HCT116 (cell line): ENCODE measurements around the gene CACNA1G. TPM values are rescaled to one million over a fixed set of nuclear protein-coding genes. Genes with fewer than 3 reads are reported as not detected.
A peak's percentile ranks its signal among the peaks of the same experiment; 100 is the strongest.

Experiments used
- ATAC-seq: fragments of 200-7000 bp; cut with Tn5 transposase; 2 replicates; pipeline ENCODE4 v1.9.1; 2020; ENCODE audit warnings: mild to moderate bottlenecking, moderate library complexity
- BruUV-seq: library from RNA; stranded (reverse); fragments of 400-500 nt; replicated peaks from 2 replicates; lab custom pipeline; 2021; lab: Mats Ljungman, UMichigan
- CTCF ChIA-PET: fragments of 300-600 bp; sonication (Branson Sonifier 250); formaldehyde crosslinking; loops from one replicate; lab custom pipeline; 2021; ENCODE audit warnings: antibody characterized with exemption; lab: Charles Lee
- POLR2A ChIA-PET: fragments of 300-600, 350-600 bp; sonication (Branson Sonifier 250); formaldehyde crosslinking; loops from one replicate; lab custom pipeline; 2021; ENCODE audit warnings: antibody characterized with exemption; lab: Charles Lee
- RAD21 ChIA-PET, 2 experiments: fragments of 300-600 bp; sonication (Branson Sonifier 250); formaldehyde crosslinking; loops; one replicate each; lab custom pipeline; 2023; ENCODE audit warnings: low total read pairs in 2 of 2; ENCODE audit not compliant: uncharacterized antibody in 2 of 2, unreplicated experiment in 2 of 2, low non-redundant PET in 1 of 2; lab: Charles Lee
- DNase-seq: peaks from one replicate; pipeline ENCODE4 v3.0.0-alpha.2; 2010; ENCODE audit warnings: low read depth, low spot score
- H2AFZ ChIP-seq: fragments of 200-600 bp; shearing (Covaris generic), sonication (generic); 2 replicates; pipeline ENCODE4 v1.6.1; 2017; ENCODE audit warnings: low read depth, mixed run types, mixed read lengths, antibody characterized with exemption, low read length; ENCODE audit not compliant: poor library complexity, severe bottlenecking
- H3K27ac ChIP-seq: 2 replicates; pipeline ENCODE4 v1.5.1; 2012; ENCODE audit warnings: low read depth, low read length
- H3K27me3 ChIP-seq: fragments of 200-600 bp; sonication (generic); 2 replicates; pipeline ENCODE4 v1.6.1; 2016; ENCODE audit warnings: mixed run types, low read length, mixed read lengths; ENCODE audit not compliant: insufficient read depth
- H3K36me3 ChIP-seq, 2 experiments: fragments of 200-500 bp in 1 of 2; fragments of 200-600 bp in 1 of 2; sonication (Bioruptor generic) in 1 of 2; sonication (generic) in 1 of 2; 2 replicates each; pipeline versions ENCODE4 v1.5.1 to v1.6.1; 2014 to 2016; ENCODE audit warnings: low read length in 2 of 2, inconsistent platforms in 1 of 2, mixed read lengths in 1 of 2, mixed run types in 1 of 2; ENCODE audit not compliant: insufficient read depth in 2 of 2, control insufficient read depth in 1 of 2
- H3K4me1 ChIP-seq, 2 experiments: fragments of 200-600 bp in 1 of 2; sonication (generic) in 1 of 2; 2 replicates each; pipeline versions ENCODE4 v1.5.1 to v1.6.1; 2012 to 2017; ENCODE audit warnings: low read length in 2 of 2, inconsistent platforms in 1 of 2, mild to moderate bottlenecking in 1 of 2, mixed read lengths in 1 of 2, mixed run types in 1 of 2, moderate library complexity in 1 of 2; ENCODE audit not compliant: insufficient read depth in 2 of 2, control insufficient read depth in 1 of 2
- H3K4me2 ChIP-seq: fragments of 200-600 bp; sonication (generic); 2 replicates; pipeline ENCODE4 v1.6.1; 2017; ENCODE audit warnings: mixed run types, low read length, mixed read lengths
- H3K4me3 ChIP-seq, 2 experiments: fragments of 200-600 bp in 1 of 2; sonication (generic) in 1 of 2; replicated peaks in 1 of 2; 2 replicates each; pipeline ENCODE4 v1.5.1; 2011 to 2016; ENCODE audit warnings: low read length in 2 of 2, control low read depth in 1 of 2, low read depth in 1 of 2, mild to moderate bottlenecking in 1 of 2, mixed read lengths in 1 of 2, mixed run types in 1 of 2
- H3K79me2 ChIP-seq: fragments of 200-600 bp; sonication (generic); 2 replicates; pipeline ENCODE4 v1.6.1; 2017; ENCODE audit warnings: mild to moderate bottlenecking, mixed run types, low read length, moderate library complexity, mixed read lengths; ENCODE audit not compliant: insufficient read depth
- H3K9ac ChIP-seq: fragments of 200-600 bp; sonication (generic); 2 replicates; pipeline ENCODE4 v1.6.1; 2016; ENCODE audit warnings: low read length, mixed read lengths
- H3K9me2 ChIP-seq: fragments of 200-600 bp; sonication (generic), shearing (Covaris generic); 2 replicates; pipeline ENCODE4 v1.6.1; 2017; ENCODE audit warnings: mixed run types, mild to moderate bottlenecking, moderate library complexity; ENCODE audit not compliant: insufficient read depth
- H3K9me3 ChIP-seq, 2 experiments: fragments of 200-500 bp in 1 of 2; fragments of 200-600 bp in 1 of 2; sonication (Bioruptor generic) in 1 of 2; sonication (generic) in 1 of 2; 2 replicates each; pipeline ENCODE4 v1.6.1; 2014 to 2017; ENCODE audit warnings: low read length in 2 of 2, mixed read lengths in 2 of 2, inconsistent platforms in 1 of 2, low read depth in 1 of 2, mild to moderate bottlenecking in 1 of 2, mixed run types in 1 of 2, moderate library complexity in 1 of 2; ENCODE audit not compliant: control insufficient read depth in 1 of 2, insufficient read depth in 1 of 2
- H4K20me1 ChIP-seq: fragments of 200-600 bp; sonication (generic), shearing (Covaris generic); 2 replicates; pipeline ENCODE4 v1.6.1; 2017; ENCODE audit warnings: mixed run types, mild to moderate bottlenecking, moderate library complexity; ENCODE audit not compliant: insufficient read depth
- ATF3 ChIP-seq: IDR thresholded peaks from 2 replicates; pipeline ENCODE4 v1.6.1; 2012
- CBX3 ChIP-seq: IDR thresholded peaks from 2 replicates; pipeline ENCODE4 v1.6.1; 2012; ENCODE audit warnings: low read depth
- CEBPB ChIP-seq: IDR thresholded peaks from 2 replicates; pipeline ENCODE4 v1.6.1; 2012; ENCODE audit warnings: low read depth
- CTCF ChIP-seq, 3 experiments: fragments of 200-600 bp in 1 of 3; sonication (generic) in 1 of 3; IDR thresholded peaks in 2 of 3; conservative IDR thresholded peaks in 1 of 3; 2 replicates each; pipeline ENCODE4 v1.5.1; 2012 to 2017; ENCODE audit warnings: low read depth in 2 of 3, low read length in 2 of 3, antibody characterized with exemption in 1 of 3, borderline replicate concordance in 1 of 3, control low read depth in 1 of 3, mild to moderate bottlenecking in 1 of 3, mixed read lengths in 1 of 3, mixed run types in 1 of 3, moderate library complexity in 1 of 3; ENCODE audit not compliant: insufficient read depth in 1 of 3
- EZH2 ChIP-seq: fragments of 200-600 bp; sonication (generic); IDR thresholded peaks from 2 replicates; pipeline ENCODE4 v1.6.1; 2017; ENCODE audit warnings: antibody characterized with exemption, mixed run types
- EZH2phosphoT487 ChIP-seq: fragments of 200-600 bp; IDR thresholded peaks from 2 replicates; pipeline ENCODE4 v1.6.1; 2018; ENCODE audit warnings: antibody characterized with exemption, borderline replicate concordance
- MAX ChIP-seq: IDR thresholded peaks from 2 replicates; pipeline ENCODE4 v1.6.1; 2012
- YY1 ChIP-seq: IDR thresholded peaks from 2 replicates; pipeline ENCODE4 v1.6.1; 2011; ENCODE audit warnings: low read length, low read depth, moderate library complexity, mild to moderate bottlenecking; ENCODE audit not compliant: insufficient replicate concordance; ENCODE audit errors: extremely low read depth
- intact Hi-C: fragments of 100-400 bp; cut with micrococcal nuclease; formaldehyde crosslinking; loops from 2 replicates; pipeline ENCODE4 v1.10.0; 2022
- total RNA-seq: library from RNA; stranded (reverse); gene quantifications from one replicate; pipeline ENCODE4 v1.2.1, GENCODE V29; 2021; ENCODE audit not compliant: unreplicated experiment

CACNA1G gene
- total RNA-seq, 1 experiment from 2014 or later: 3.4 TPM

DNA sequence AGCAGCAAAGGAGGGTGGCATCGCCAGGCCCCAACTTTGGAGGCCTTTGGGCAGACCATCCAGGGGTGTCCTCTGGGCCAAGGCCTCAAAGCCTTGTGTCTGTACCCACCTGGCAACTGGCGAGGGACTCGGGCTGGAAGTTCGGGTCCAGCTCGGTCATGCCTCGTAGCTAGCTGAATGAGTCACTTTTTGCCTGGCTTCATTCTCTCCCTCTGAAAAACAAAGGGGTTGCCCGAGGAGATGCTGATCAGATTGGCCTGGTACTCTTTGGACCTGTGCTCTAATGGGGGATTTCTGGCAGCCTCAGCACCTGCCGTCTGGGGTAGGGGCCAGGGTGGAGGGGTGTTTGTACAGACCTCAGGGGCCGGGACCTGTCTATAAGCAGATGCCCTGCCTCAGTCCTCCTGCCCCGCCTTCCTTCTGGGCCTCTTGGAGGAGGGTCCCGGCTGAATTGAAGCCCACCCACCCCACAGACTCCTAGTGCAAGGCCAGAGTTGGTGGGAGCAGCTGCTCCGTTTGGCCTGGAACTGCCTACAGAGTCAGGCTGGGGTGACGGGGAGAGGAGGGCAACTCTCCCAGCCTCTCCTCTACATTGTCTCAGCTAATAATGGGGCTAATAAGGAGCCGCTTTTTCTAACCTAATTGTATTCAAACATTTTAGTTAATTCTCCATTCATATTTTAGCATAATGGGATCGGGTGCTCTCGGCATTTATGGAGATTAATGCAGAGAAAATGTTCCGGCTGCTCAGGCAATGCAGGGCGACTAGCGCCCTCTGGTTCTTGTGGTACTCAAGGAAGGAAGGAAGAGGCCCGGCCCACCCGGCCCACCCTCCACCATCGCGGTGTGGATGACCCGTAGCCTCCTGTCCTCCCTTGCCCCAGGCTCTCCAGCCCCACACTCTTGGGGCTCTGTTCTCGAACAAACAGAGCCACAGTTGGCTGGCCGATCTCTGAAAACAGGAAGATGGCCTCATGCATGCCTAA is 52.8 kb downstream of the CACNA1G start:
- Histone ChIP-seq H4K20me1 (no peaks in the 10 kb centered on the region), H3K9me3 (no peaks in the 10 kb centered on the region), H2AFZ (no peak overlapping the region), H3K27ac (no peak overlapping the region), H3K9me2 (no peaks in the 10 kb centered on the region), H3K9ac (no peak overlapping the region), H3K4me1 (peaks cover 0 to 5% of the 10 kb centered on the region in 2 experiments; a peak in 2 of 4 replicates), H3K79me2 (no peaks in the 10 kb centered on the region), H3K4me3 (no peak overlapping the region), H3K4me2 (no peak overlapping the region), H3K27me3 (no peaks in the 10 kb centered on the region)
- POLR2A ChIA-PET: no interaction called here
- no TSS peak for BruUV-seq
- ATAC-seq: no peak
- intact Hi-C loops: no loop called here
- RAD21 ChIA-PET: no interaction called here
- CTCF ChIA-PET: no interaction called here
- TF ChIP-seq CEBPB (no peak), CTCF (IDR thresholded peaks at IDR 0.05 in 2 of 3, conservative IDR thresholded peaks at IDR 0.05 in 1 of 3; ENCODE audit: borderline replicate concordance in 1 of 3, insufficient read depth in 1 of 3, low read depth in 2 of 3, low read length in 2 of 3) (0 out of 6 replicates have a peak, but pooled peaks of 2 of the 3 experiments have one; percentile 4 to 13)
- TF ChIP-seq, all 23 proteins: peak for 1
- no peaks in the 10 kb centered on the region for H3K36me3 ChIP-seq
- DNase-seq: no peak

GRCh38 chr17:50614471-50615051 is 54.0 kb downstream of the CACNA1G start:
- H3K4me3 ChIP-seq: no peak overlapping the region
- H3K4me2 ChIP-seq: no peak overlapping the region
- BruUV-seq: no TSS peak
- peaks cover 0 to 17% of the 10 kb centered on the region in 2 experiments; a peak in 2 of 4 replicates for H3K4me1 ChIP-seq
- DNase-seq (no peak), ATAC-seq (no peak)
- no peaks in the 10 kb centered on the region for H3K9me2 ChIP-seq
- intact Hi-C loops: no loop called here
- no peaks in the 10 kb centered on the region for H3K9me3 ChIP-seq
- H3K27me3 ChIP-seq: no peaks in the 10 kb centered on the region
- H3K27ac ChIP-seq: no peak overlapping the region
- no peak overlapping the region for H2AFZ ChIP-seq
- H3K79me2 ChIP-seq: no peaks in the 10 kb centered on the region
- ChIA-PET CTCF (interaction anchor here (0.8 to 1.2 kb wide), 2 partner anchors 9 to 16 kb away, joined by 3 read pairs; no protein-coding TSS in a partner anchor), POLR2A (no interaction called here), RAD21 (no interaction called here)
- no peaks in the 10 kb centered on the region for H4K20me1 ChIP-seq
- H3K9ac ChIP-seq: no peak overlapping the region
- H3K36me3 ChIP-seq: no peaks in the 10 kb centered on the region
- TF ChIP-seq MAX (no peak), YY1 (no peak), CBX3 (no peak), EZH2 (no peak), EZH2phosphoT487 (no peak), CEBPB (no peak), CTCF (IDR thresholded peaks at IDR 0.05 in 2 of 3, conservative IDR thresholded peaks at IDR 0.05 in 1 of 3; ENCODE audit: borderline replicate concordance in 1 of 3, insufficient read depth in 1 of 3, low read depth in 2 of 3, low read length in 2 of 3) (no peak), ATF3 (no peak)
